Right atrium auricular region (tissue), 2 donors: Measurements from ENCODE around the gene EXTL2. TPM values are rescaled to one million over a fixed set of nuclear protein-coding genes. Genes with fewer than 3 reads are reported as not detected.
"Not testable (repeated sequence)": the region's sequence is repeated elsewhere in the genome, so short reads cannot be mapped to it uniquely, and the experiment has no call there.

Experiments
- DNase-seq: peaks from one replicate; pipeline ENCODE4 v3.0.0-alpha.2; 2019; ENCODE audit warnings: low spot score
- H3K27ac ChIP-seq, 2 donors: fragments of 200-600 bp; sonication (generic); 1 replicate in 1 of 2; 2 replicates in 1 of 2; pipeline ENCODE4 v1.5.1; 2016 to 2019
- H3K27me3 ChIP-seq, 2 donors: fragments of 200-600 bp; sonication (generic); one replicate each; pipeline versions ENCODE4 v1.5.1 to v1.6.0; 2017 to 2019
- H3K36me3 ChIP-seq: fragments of 200-600 bp; sonication (generic); one replicate; pipeline ENCODE4 v1.5.1; 2016
- H3K4me1 ChIP-seq, 2 donors: fragments of 200-600 bp; sonication (generic); one replicate each; pipeline versions ENCODE4 v1.5.1 to v1.6.0; 2017 to 2019
- H3K4me3 ChIP-seq, 2 donors: fragments of 200-600 bp; sonication (generic); 1 replicate in 1 of 2; 2 replicates in 1 of 2; pipeline ENCODE4 v1.5.1; 2017 to 2019; ENCODE audit warnings: mild to moderate bottlenecking in 1 of 2, moderate library complexity in 1 of 2
- H3K9me3 ChIP-seq, 2 donors: fragments of 200-600 bp; sonication (generic); one replicate each; pipeline ENCODE4 v1.5.1; 2019
- CTCF ChIP-seq, 2 donors: fragments of 200-600 bp; sonication (generic); IDR thresholded peaks; one replicate each; pipeline ENCODE4 v1.5.1; 2019; ENCODE audit warnings: antibody characterized with exemption in 2 of 2
- total RNA-seq, 2 donors: library from RNA; depleted of rRNA; stranded (reverse); fragments of >200 nt; gene quantifications; one replicate each; pipeline ENCODE4 v1.1.0, GENCODE V29; 2016

Gene EXTL2
- total RNA-seq, 2 donors from 2014 or later: 6.3 to 9.5 TPM

DNA sequence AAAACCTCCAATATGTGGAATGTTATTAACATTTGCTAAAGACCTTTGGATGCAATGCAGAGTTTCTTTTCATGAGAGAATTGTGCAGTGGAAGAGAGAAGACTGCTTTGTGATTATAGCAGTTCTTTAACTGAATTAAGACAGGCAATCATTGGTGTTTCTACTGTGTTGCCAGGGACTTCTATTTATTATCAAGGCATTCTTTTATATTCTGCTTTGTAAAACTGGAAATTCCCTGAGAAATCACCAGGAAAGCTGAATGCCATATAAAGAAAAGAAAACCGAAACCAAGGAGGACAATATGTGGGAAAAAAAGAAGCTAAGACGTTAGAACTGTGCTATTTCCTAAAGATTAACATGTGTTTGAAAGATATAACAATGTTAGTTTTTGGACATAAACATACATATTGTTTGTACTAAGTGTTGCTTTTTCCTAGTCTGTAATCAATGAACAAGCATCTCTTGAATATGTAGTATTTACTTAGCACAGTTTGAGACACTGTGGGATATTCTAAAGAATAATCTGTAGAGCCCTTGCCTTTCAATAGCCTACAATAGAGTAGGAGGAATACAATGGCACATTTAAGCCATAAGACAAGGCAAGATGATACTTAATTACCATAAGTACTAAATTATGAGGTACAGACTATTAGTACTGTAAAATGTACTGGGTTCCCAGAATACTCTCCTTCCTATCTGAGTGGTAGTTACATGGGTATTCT is 47.1 kb downstream of the EXTL2 start:
- TF ChIP-seq CTCF (IDR thresholded peaks at IDR 0.05): no peak
- no peaks in the 10 kb centered on the region for H3K36me3 ChIP-seq
- H3K4me3 ChIP-seq: peak overlapping the region in 1 of 2 donors; percentile 26
- no peak overlapping the region for H3K27ac ChIP-seq
- no peaks in the 10 kb centered on the region for H3K9me3 ChIP-seq
- no peaks in the 10 kb centered on the region for H3K4me1 ChIP-seq
- H3K27me3 ChIP-seq: no peaks in the 10 kb centered on the region
- no peak for DNase-seq

- not testable (repeated sequence) for H3K27ac ChIP-seq, H3K4me1 ChIP-seq, DNase-seq, H3K36me3 ChIP-seq, H3K4me3 ChIP-seq, H3K9me3 ChIP-seq, H3K27me3 ChIP-seq
Measured at GRCh38 chr1:100843160-100843559, 51.5 kb downstream of the EXTL2 start.

DNA sequence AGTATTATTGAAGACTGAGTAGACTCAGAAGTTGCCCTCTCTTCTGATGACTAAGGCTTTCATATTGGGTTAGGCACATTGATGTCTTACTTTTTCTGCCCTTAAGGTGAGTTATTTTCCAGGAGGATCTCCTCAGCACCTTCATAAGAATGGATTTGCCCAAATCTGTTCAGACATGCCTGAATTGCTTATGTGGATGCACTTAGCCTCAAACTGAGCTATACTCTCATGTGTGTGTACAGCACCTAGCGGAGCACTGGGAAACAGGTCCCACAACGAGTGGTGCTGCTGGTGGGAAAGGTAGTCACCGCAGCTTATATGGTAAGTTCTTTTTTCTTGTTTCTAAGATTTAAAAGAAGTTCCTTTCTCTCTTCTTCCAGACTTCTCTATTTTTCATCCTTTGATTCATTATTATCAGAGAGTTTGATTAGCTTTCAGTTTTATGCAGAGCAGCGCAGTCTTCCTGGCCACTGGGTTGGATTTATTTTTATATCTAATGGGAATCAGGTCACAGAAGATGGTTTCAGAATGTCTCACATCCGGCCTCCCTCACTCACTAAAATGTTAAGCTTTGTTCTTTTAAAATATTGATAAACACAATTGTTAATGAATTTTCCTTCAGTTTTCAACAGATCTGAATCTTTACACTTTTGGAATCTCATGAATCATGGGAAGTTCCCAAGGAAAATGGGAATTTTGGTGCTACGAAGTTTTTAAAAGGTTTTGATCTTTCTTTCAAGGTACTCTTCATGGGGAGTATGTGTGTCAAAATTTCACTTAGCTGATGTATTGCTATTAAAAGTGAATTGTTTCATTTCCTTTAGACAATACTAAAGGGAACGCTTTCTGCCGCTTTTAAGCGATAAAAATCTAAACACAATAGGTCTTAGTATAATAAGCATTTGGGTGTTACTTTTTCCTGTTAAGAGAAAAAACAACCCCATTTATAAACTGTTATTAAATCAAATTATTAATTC is 58.5 kb downstream of the EXTL2 start:
- H3K4me1 ChIP-seq: no peaks in the 10 kb centered on the region
- no peaks in the 10 kb centered on the region for H3K36me3 ChIP-seq
- no peaks in the 10 kb centered on the region for H3K27me3 ChIP-seq
- no peak for DNase-seq
- no peak overlapping the region for H3K27ac ChIP-seq
- H3K9me3 ChIP-seq: peaks cover 0 to 9% of the 10 kb centered on the region in 2 donors
- TF ChIP-seq CTCF (IDR thresholded peaks at IDR 0.05): no peak
- no peak overlapping the region for H3K4me3 ChIP-seq

GRCh38 chr1:100834777-100835660 is 59.6 kb downstream of the EXTL2 start:
- TF ChIP-seq CTCF (IDR thresholded peaks at IDR 0.05): peak in 1 of 2 donors; percentile 44
- Histone ChIP-seq H3K27ac (no peak overlapping the region), H3K27me3 (no peaks in the 10 kb centered on the region), H3K36me3 (no peaks in the 10 kb centered on the region), H3K9me3 (peaks cover 0 to 3% of the 10 kb centered on the region in 2 donors), H3K4me1 (no peaks in the 10 kb centered on the region), H3K4me3 (no peak overlapping the region)
- DNase-seq: no peak

DNA sequence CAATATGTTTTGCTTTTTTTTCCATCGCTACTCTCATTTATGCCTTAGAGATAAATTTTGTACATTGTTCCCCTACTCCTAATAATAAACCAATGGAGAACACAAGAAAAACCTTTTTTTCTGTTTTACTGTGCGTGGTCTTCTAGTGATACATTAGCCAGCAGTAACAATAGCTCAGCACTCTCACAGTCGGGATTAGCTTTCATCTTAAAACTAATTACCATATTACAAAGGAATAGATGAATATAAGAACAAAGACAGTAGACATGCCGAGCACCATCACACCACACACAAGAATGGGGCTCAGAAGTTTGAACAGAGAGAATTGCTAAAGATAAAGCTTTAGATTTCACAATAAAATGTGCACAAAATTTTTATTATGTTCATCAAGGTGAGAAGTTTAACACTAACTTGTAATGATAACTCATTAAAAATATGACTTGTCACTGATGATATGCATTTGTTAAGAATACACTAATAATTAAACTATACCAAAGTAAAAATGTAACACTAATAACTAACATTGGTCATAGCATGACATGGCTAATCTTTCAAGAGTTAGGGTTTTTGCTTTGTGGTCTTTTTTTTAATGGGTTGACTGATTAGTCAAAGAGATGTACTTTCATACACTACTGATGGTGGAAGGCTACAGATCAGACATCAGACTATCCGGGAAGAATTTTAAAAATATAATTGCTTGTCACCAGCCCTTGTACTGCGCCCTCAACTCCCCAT is 61.8 kb downstream of the EXTL2 start:
- Histone ChIP-seq H3K27me3 (no peaks in the 10 kb centered on the region), H3K27ac (no peak overlapping the region), H3K36me3 (no peaks in the 10 kb centered on the region), H3K4me1 (no peaks in the 10 kb centered on the region), H3K4me3 (no peak overlapping the region), H3K9me3 (peaks cover 0 to 12% of the 10 kb centered on the region in 2 donors)
- no peak for TF ChIP-seq CTCF (IDR thresholded peaks at IDR 0.05)
- no peak for DNase-seq

GRCh38 chr1:100825666-100826065 is 69.0 kb downstream of the EXTL2 start:
- H3K9me3 ChIP-seq: peaks cover 0 to 25% of the 10 kb centered on the region in 2 donors

More at GRCh38 chr1:100825666-100826065, 69.0 kb downstream of the EXTL2 start:
- DNase-seq, H3K4me1 ChIP-seq, H3K27me3 ChIP-seq, H3K4me3 ChIP-seq, H3K36me3 ChIP-seq, H3K27ac ChIP-seq: not testable (repeated sequence)
